Tibial nerve (tissue), 4 donors: ENCODE measurements around the gene MEIS2. TPM values are rescaled to one million over a fixed set of nuclear protein-coding genes. Genes with fewer than 3 reads are reported as not detected.

Source experiments
- DNase-seq, 2 donors: peaks; one replicate each; pipeline ENCODE4 v3.0.0-alpha.2; 2019; ENCODE audit warnings: low spot score in 2 of 2
- H3K27ac ChIP-seq, 4 donors: fragments of 200-600 bp; sonication (generic) in 3 of 4; one replicate each; pipeline ENCODE4 v1.5.1; 2017 to 2019; ENCODE audit warnings: mild to moderate bottlenecking in 1 of 4
- H3K27me3 ChIP-seq, 2 donors: fragments of 200-600 bp; sonication (generic) in 1 of 2; one replicate each; pipeline versions ENCODE4 v1.5.1 to v1.6.0; 2017 to 2019
- H3K36me3 ChIP-seq, 3 donors: fragments of 200-600 bp; sonication (generic); one replicate each; pipeline ENCODE4 v1.5.1; 2018 to 2019
- H3K4me1 ChIP-seq, 4 donors: fragments of 200-600 bp; sonication (generic) in 3 of 4; one replicate each; pipeline ENCODE4 v1.5.1; 2017 to 2019
- H3K4me3 ChIP-seq, 4 donors: fragments of 200-600 bp; sonication (generic) in 3 of 4; one replicate each; pipeline ENCODE4 v1.5.1; 2017 to 2019; ENCODE audit warnings: mild to moderate bottlenecking in 1 of 4, moderate library complexity in 1 of 4
- H3K9me3 ChIP-seq, 4 donors: fragments of 200-600 bp; sonication (generic) in 3 of 4; one replicate each; pipeline ENCODE4 v1.5.1; 2017 to 2019
- CTCF ChIP-seq, 5 experiments: fragments of 200-600 bp in 3 of 5; fragments of 450-650 bp in 2 of 5; sonication (generic) in 3 of 5; IDR thresholded peaks; one replicate each; pipeline ENCODE4 v1.5.1; 2016 to 2019; ENCODE audit warnings: antibody characterized with exemption in 5 of 5, mild to moderate bottlenecking in 3 of 5, moderate library complexity in 2 of 5
- EP300 ChIP-seq, 2 donors: sonication (generic); formaldehyde crosslinking; IDR thresholded peaks; one replicate each; pipeline ENCODE4 v1.6.1; 2017; ENCODE audit warnings: antibody characterized with exemption in 2 of 2, mild to moderate bottlenecking in 1 of 2
- POLR2A ChIP-seq, 2 donors: fragments of 450-650 bp; IDR thresholded peaks; one replicate each; pipeline ENCODE4 v1.6.1; 2017; ENCODE audit warnings: antibody characterized with exemption in 2 of 2, mild to moderate bottlenecking in 2 of 2, moderate library complexity in 2 of 2
- WGBS, 2 donors: methylation state at CpG; one replicate each; pipeline ENCODE4 v1.1.5; 2018; 5-methylcytosine and 5-hydroxymethylcytosine counted together
- total RNA-seq, 4 donors: library from RNA; depleted of rRNA; stranded (reverse); fragments of >200 nt; gene quantifications; one replicate each; pipeline ENCODE4 v1.1.0, GENCODE V29; 2016

Gene MEIS2
- total RNA-seq, 4 donors from 2014 or later, result 9.4 to 15.7 (median 14.3) TPM

GRCh38 chr15:37002041-37002672, 98.2 kb downstream of the MEIS2 start:
- H3K4me3 ChIP-seq, result no peak overlapping the region
- H3K36me3 ChIP-seq, result no peaks in the 10 kb centered on the region
- H3K27me3 ChIP-seq, result no peaks in the 10 kb centered on the region
- no peak for DNase-seq
- 80 to 84% methylated on average over 4 of the region's 4 CpGs for WGBS, 2 donors
- no peaks in the 10 kb centered on the region for H3K9me3 ChIP-seq
- H3K27ac ChIP-seq, result no peak overlapping the region
- no peaks in the 10 kb centered on the region for H3K4me1 ChIP-seq
- no peak for TF ChIP-seq EP300 (IDR thresholded peaks at IDR 0.05)
- no peak for TF ChIP-seq CTCF (IDR thresholded peaks at IDR 0.05)
- no peak for TF ChIP-seq POLR2A (IDR thresholded peaks at IDR 0.05)

- Histone ChIP-seq H3K27me3 (no peaks in the 10 kb centered on the region), H3K27ac (no peak overlapping the region), H3K4me1 (no peaks in the 10 kb centered on the region), H3K9me3 (no peaks in the 10 kb centered on the region), H3K4me3 (no peak overlapping the region), H3K36me3 (no peaks in the 10 kb centered on the region)
- DNase-seq, result no peak
- no peak for TF ChIP-seq CTCF (IDR thresholded peaks at IDR 0.05)
Measured at GRCh38 chr15:37001417-37001816, 98.9 kb downstream of the MEIS2 start.

- H3K4me1 ChIP-seq, result no peaks in the 10 kb centered on the region
- H3K36me3 ChIP-seq, result no peaks in the 10 kb centered on the region
- no peak overlapping the region for H3K27ac ChIP-seq
- H3K4me3 ChIP-seq, result no peak overlapping the region
- TF ChIP-seq CTCF (IDR thresholded peaks at IDR 0.05) (no peak), POLR2A (IDR thresholded peaks at IDR 0.05) (no peak), EP300 (IDR thresholded peaks at IDR 0.05) (no peak)
- no peaks in the 10 kb centered on the region for H3K9me3 ChIP-seq
- no peak for DNase-seq
- WGBS, 2 donors, result 95% methylated on average over 1 of the region's 1 CpG
- no peaks in the 10 kb centered on the region for H3K27me3 ChIP-seq
Measured at GRCh38 chr15:36999778-37000177, 100.6 kb downstream of the MEIS2 start.

- no peaks in the 10 kb centered on the region for H3K4me1 ChIP-seq
- DNase-seq, result no peak
- no peaks in the 10 kb centered on the region for H3K9me3 ChIP-seq
- no peaks in the 10 kb centered on the region for H3K27me3 ChIP-seq
- 68 to 78% methylated on average over 4 of the region's 4 CpGs for WGBS, 2 donors
- no peak overlapping the region for H3K27ac ChIP-seq
- H3K4me3 ChIP-seq, result no peak overlapping the region
- no peak for TF ChIP-seq EP300 (IDR thresholded peaks at IDR 0.05)
- no peak for TF ChIP-seq POLR2A (IDR thresholded peaks at IDR 0.05)
- TF ChIP-seq CTCF (IDR thresholded peaks at IDR 0.05), result no peak
- H3K36me3 ChIP-seq, result no peaks in the 10 kb centered on the region
Measured at GRCh38 chr15:36996538-36997181, 103.7 kb downstream of the MEIS2 start.

GRCh38 chr15:36996121-36996520, 104.2 kb downstream of the MEIS2 start:
- Histone ChIP-seq H3K27me3 (no peaks in the 10 kb centered on the region), H3K4me1 (no peaks in the 10 kb centered on the region), H3K9me3 (no peaks in the 10 kb centered on the region), H3K4me3 (no peak overlapping the region), H3K27ac (no peak overlapping the region), H3K36me3 (no peaks in the 10 kb centered on the region)
- no peak for DNase-seq
- WGBS, 2 donors, result 72 to 76% methylated on average over 2 of the region's 2 CpGs
- TF ChIP-seq EP300 (IDR thresholded peaks at IDR 0.05) (no peak), POLR2A (IDR thresholded peaks at IDR 0.05) (no peak), CTCF (IDR thresholded peaks at IDR 0.05) (no peak)
